DND-41 (cell line): ENCODE results near the gene CACNA2D4.

Source experiments
- ATAC-seq: fragments of 200-7000 bp; cut with Tn5 transposase; 3 replicates; pipeline ENCODE4 v1.9.1; 2021; ENCODE audit warnings: low read depth; ENCODE audit not compliant: insufficient read depth
- DNase-seq: peaks from one replicate; pipeline ENCODE4 v3.0.0-alpha.2; 2020
- H2AFZ ChIP-seq: 2 replicates; pipeline ENCODE4 v1.6.0; 2012; ENCODE audit warnings: low read depth, low read length
- H3K27ac ChIP-seq: 2 replicates; pipeline ENCODE4 v1.5.1; 2012; ENCODE audit warnings: low read length, inconsistent platforms
- H3K27me3 ChIP-seq: fragments of 200-600 bp; sonication (generic); 2 replicates; pipeline ENCODE4 v1.6.0; 2012; ENCODE audit warnings: low read length, mild to moderate bottlenecking, inconsistent platforms; ENCODE audit not compliant: insufficient read depth, poor library complexity
- H3K36me3 ChIP-seq: 2 replicates; pipeline ENCODE4 v1.5.1; 2012; ENCODE audit warnings: low read length, inconsistent platforms; ENCODE audit not compliant: insufficient read depth
- H3K4me1 ChIP-seq: 2 replicates; pipeline ENCODE4 v1.5.1; 2012; ENCODE audit warnings: mild to moderate bottlenecking, low read length; ENCODE audit not compliant: insufficient read depth
- H3K4me2 ChIP-seq: 2 replicates; pipeline ENCODE4 v1.6.0; 2012; ENCODE audit warnings: mild to moderate bottlenecking, moderate library complexity, low read length, inconsistent platforms; ENCODE audit not compliant: insufficient read depth
- H3K4me3 ChIP-seq, 2 experiments: fragments of 200-600 bp in 1 of 2; shearing (Covaris generic) in 1 of 2; 2 replicates each; pipeline ENCODE4 v1.5.1; 2012 to 2016; ENCODE audit warnings: inconsistent platforms in 2 of 2, low read length in 2 of 2, mild to moderate bottlenecking in 2 of 2, low read depth in 1 of 2, moderate library complexity in 1 of 2
- H3K79me2 ChIP-seq: 2 replicates; pipeline ENCODE4 v1.6.0; 2012; ENCODE audit warnings: low read length, inconsistent platforms; ENCODE audit not compliant: insufficient read depth
- H3K9ac ChIP-seq: 2 replicates; pipeline ENCODE4 v1.6.0; 2012; ENCODE audit warnings: low read depth, mild to moderate bottlenecking, inconsistent platforms, low read length, moderate library complexity
- H3K9me3 ChIP-seq: 2 replicates; pipeline ENCODE4 v1.5.1; 2012; ENCODE audit warnings: low read length, moderate library complexity, mild to moderate bottlenecking, inconsistent platforms; ENCODE audit not compliant: insufficient read depth, severe bottlenecking
- H4K20me1 ChIP-seq: 2 replicates; pipeline ENCODE4 v1.6.0; 2012; ENCODE audit warnings: low read length; ENCODE audit not compliant: insufficient read depth
- EZH2 ChIP-seq: IDR thresholded peaks from 3 replicates; pipeline ENCODE4 v1.6.1; 2012; ENCODE audit warnings: borderline replicate concordance, low read depth, mild to moderate bottlenecking, moderate library complexity, low read length, inconsistent platforms; ENCODE audit not compliant: severe bottlenecking
- TF ChIP-seq, protein P1 (sequence below): IDR thresholded peaks from 2 replicates; pipeline ENCODE4 v1.5.1; 2012; ENCODE audit warnings: borderline replicate concordance, low read length, moderate library complexity, mild to moderate bottlenecking; ENCODE audit not compliant: poor library complexity, severe bottlenecking; ENCODE audit errors: extremely low read depth

The CACNA2D4 gene

DNA sequence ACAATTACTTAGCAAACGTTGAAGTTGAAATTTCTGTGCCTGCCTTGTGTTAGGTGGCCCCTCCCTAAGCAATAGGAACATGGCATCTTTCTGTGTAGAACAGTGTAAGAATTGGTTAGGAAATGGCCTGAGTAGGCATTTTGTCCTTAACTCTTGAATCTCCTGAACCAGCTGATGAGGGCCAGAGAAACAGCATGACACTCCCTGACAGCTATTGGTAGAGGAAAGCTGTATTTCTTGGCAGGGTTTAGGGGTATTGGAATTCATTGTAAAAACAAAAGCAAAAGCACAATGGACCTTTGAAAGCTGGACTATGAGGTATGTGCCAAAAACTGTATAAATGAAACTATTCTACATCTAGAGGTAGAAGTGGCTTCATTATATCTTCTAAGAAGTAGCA lies 138.7 kb downstream of the CACNA2D4 start:
- Histone ChIP-seq H3K27me3 (no peaks in the 10 kb centered on the region), H3K79me2 (peaks cover 7% of the 10 kb centered on the region; the same call in 1 of the 2 replicates), H3K27ac (no peak overlapping the region), H3K9me3 (no peaks in the 10 kb centered on the region), H3K9ac (no peak overlapping the region), H3K36me3 (peaks cover 67% of the 10 kb centered on the region), H3K4me2 (no peak overlapping the region), H3K4me3 (no peak overlapping the region), H2AFZ (no peak overlapping the region), H3K4me1 (no peaks in the 10 kb centered on the region), H4K20me1 (peaks cover 7% of the 10 kb centered on the region)
- ATAC-seq (no peak), DNase-seq (no peak)
- TF ChIP-seq EZH2 = no peak
- TF ChIP-seq, protein P1, sequence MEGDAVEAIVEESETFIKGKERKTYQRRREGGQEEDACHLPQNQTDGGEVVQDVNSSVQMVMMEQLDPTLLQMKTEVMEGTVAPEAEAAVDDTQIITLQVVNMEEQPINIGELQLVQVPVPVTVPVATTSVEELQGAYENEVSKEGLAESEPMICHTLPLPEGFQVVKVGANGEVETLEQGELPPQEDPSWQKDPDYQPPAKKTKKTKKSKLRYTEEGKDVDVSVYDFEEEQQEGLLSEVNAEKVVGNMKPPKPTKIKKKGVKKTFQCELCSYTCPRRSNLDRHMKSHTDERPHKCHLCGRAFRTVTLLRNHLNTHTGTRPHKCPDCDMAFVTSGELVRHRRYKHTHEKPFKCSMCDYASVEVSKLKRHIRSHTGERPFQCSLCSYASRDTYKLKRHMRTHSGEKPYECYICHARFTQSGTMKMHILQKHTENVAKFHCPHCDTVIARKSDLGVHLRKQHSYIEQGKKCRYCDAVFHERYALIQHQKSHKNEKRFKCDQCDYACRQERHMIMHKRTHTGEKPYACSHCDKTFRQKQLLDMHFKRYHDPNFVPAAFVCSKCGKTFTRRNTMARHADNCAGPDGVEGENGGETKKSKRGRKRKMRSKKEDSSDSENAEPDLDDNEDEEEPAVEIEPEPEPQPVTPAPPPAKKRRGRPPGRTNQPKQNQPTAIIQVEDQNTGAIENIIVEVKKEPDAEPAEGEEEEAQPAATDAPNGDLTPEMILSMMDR = no peak

DNA sequence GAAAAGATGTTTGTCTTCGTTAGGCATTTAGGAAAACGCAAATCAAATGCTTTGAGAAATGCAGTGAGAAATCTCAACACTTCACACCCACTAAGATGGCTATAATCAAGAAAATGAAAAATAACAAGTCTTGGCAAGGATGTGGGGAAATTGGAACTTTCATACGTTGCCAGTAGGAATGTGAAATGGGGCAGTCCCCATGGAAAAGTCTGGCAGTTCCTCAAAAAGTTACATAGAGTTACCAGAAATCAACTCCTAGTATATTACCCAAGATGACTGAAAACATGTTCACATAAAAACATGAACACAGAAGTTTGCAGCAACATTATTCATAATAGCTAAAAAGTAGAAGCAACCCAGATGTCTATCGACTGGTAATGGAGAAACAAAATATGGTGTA lies 139.5 kb downstream of the CACNA2D4 start:
- H3K36me3 ChIP-seq = peaks cover 68% of the 10 kb centered on the region
- no peak for ATAC-seq
- H4K20me1 ChIP-seq = peaks cover 10% of the 10 kb centered on the region
- no peaks in the 10 kb centered on the region for H3K27me3 ChIP-seq
- no peaks in the 10 kb centered on the region for H3K4me1 ChIP-seq
- H3K4me3 ChIP-seq = no peak overlapping the region
- H3K9ac ChIP-seq = no peak overlapping the region
- H2AFZ ChIP-seq = no peak overlapping the region
- TF ChIP-seq, protein P1 = no peak
- TF ChIP-seq EZH2 = no peak
- no peak overlapping the region for H3K27ac ChIP-seq
- no peaks in the 10 kb centered on the region for H3K9me3 ChIP-seq
- no peak for DNase-seq
- no peak overlapping the region for H3K4me2 ChIP-seq
- H3K79me2 ChIP-seq = peaks cover 10% of the 10 kb centered on the region; the same call in 1 of the 2 replicates

DNA sequence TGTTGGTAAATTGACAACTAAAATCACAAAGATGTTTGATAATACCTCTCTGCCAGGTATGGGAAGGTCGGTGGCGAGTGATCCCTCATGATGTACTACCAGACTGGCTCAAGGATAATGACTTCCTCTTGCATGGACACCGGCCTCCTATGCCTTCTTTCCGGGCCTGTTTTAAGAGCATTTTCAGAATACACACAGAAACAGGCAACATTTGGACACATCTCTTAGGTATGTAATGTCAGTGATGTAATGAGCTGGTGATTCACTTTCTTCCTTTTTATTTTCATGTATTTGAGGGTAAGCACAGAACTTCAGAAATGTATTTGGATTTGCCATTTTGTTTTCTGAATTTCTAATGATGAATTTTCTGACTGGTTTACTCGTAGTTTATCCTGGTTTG lies 140.7 kb downstream of the CACNA2D4 start:
- DNase-seq (no peak), ATAC-seq (no peak)
- no peaks in the 10 kb centered on the region for H3K4me1 ChIP-seq
- no peak overlapping the region for H2AFZ ChIP-seq
- no peak overlapping the region for H3K4me3 ChIP-seq
- no peaks in the 10 kb centered on the region for H3K9me3 ChIP-seq
- H3K36me3 ChIP-seq = peaks cover 68% of the 10 kb centered on the region
- TF ChIP-seq, protein P1 = no peak
- no peak for TF ChIP-seq EZH2
- no peaks in the 10 kb centered on the region for H3K27me3 ChIP-seq
- no peak overlapping the region for H3K4me2 ChIP-seq
- no peak overlapping the region for H3K27ac ChIP-seq
- H3K9ac ChIP-seq = no peak overlapping the region
- peaks cover 10% of the 10 kb centered on the region for H4K20me1 ChIP-seq
- peaks cover 13% of the 10 kb centered on the region; the same call in 1 of the 2 replicates for H3K79me2 ChIP-seq
